Sigmoid colon (tissue), 7 donors: ENCODE results near the gene TXNRD3. TPM values are rescaled to one million over a fixed set of nuclear protein-coding genes. Genes with fewer than 3 reads are reported as not detected.

Source experiments
- DNase-seq: peaks from one replicate; pipeline ENCODE4 v3.0.0-alpha.2; 2019
- H3K27ac ChIP-seq, 4 donors: fragments of 200-600 bp; sonication (generic); one replicate each; pipeline ENCODE4 v1.5.1; 2016 to 2019; ENCODE audit warnings: mild to moderate bottlenecking in 1 of 4
- H3K27me3 ChIP-seq, 3 donors: fragments of 200-600 bp; sonication (generic); one replicate each; pipeline ENCODE4 v1.5.1; 2019; ENCODE audit warnings: mild to moderate bottlenecking in 1 of 3
- H3K36me3 ChIP-seq, 4 donors: fragments of 200-600 bp; sonication (generic); one replicate each; pipeline ENCODE4 v1.5.1; 2016 to 2019
- H3K4me1 ChIP-seq, 4 donors: fragments of 200-600 bp; sonication (generic); one replicate each; pipeline ENCODE4 v1.5.1; 2017 to 2019
- H3K4me3 ChIP-seq, 4 donors: fragments of 200-600 bp; sonication (generic); one replicate each; pipeline ENCODE4 v1.5.1; 2017 to 2019; ENCODE audit warnings: mild to moderate bottlenecking in 2 of 4, moderate library complexity in 1 of 4
- H3K9me3 ChIP-seq, 4 donors: fragments of 200-600 bp in 3 of 4; sonication (generic) in 3 of 4; one replicate each; pipeline versions ENCODE4 v1.5.1 to v1.6.1; 2013 to 2019
- CTCF ChIP-seq, 4 experiments: fragments of 450-650 bp in 3 of 4; fragments of 200-600 bp in 1 of 4; IDR thresholded peaks; one replicate each; pipeline ENCODE4 v1.5.1; 2016 to 2019; ENCODE audit warnings: antibody characterized with exemption in 4 of 4, mild to moderate bottlenecking in 3 of 4, moderate library complexity in 2 of 4
- EP300 ChIP-seq, 4 donors: sonication (generic); formaldehyde crosslinking; IDR thresholded peaks; one replicate each; pipeline ENCODE4 v1.6.1; 2017; ENCODE audit warnings: antibody characterized with exemption in 4 of 4
- POLR2A ChIP-seq, 2 donors: fragments of 450-650 bp; IDR thresholded peaks; one replicate each; pipeline ENCODE4 v1.6.1; 2016; ENCODE audit warnings: antibody characterized with exemption in 2 of 2, mild to moderate bottlenecking in 2 of 2, moderate library complexity in 2 of 2
- POLR2AphosphoS5 ChIP-seq, 4 donors: sonication (generic); formaldehyde crosslinking; IDR thresholded peaks; one replicate each; pipeline ENCODE4 v1.6.1; 2017; ENCODE audit warnings: antibody characterized with exemption in 4 of 4
- WGBS, 2 donors: extraction: QIAGEN DNeasy Blood & Tissue Kit; methylation state at CpG; one replicate each; pipeline ENCODE4 v1.1.7; 2013; 5-methylcytosine and 5-hydroxymethylcytosine counted together
- intact Hi-C: fragments of 100-400 bp; cut with DNase I; formaldehyde crosslinking; loops from one replicate; pipeline ENCODE4 v1.15.1; 2023
- polyA plus RNA-seq, 3 donors: library from polyadenylated mRNA; stranded (reverse); fragments of 200-250 nt; gene quantifications; one replicate each; pipeline ENCODE4 v1.2.3, GENCODE V29; 2013
- total RNA-seq, 4 donors: library from RNA; depleted of rRNA; stranded (reverse); fragments of >200 nt; gene quantifications; one replicate each; pipeline ENCODE4 v1.1.0, GENCODE V29; 2016
- donor health status: healthy with polysubstance abuse.
- donor health status: Bipolar disorder and iron deficiency.
- donor health status: healthy.

Gene TXNRD3
- total and polyA plus RNA-seq, 7 donors = 2.5 to 21.4 (median 13.2) TPM

- H3K4me1 ChIP-seq = no peaks in the 10 kb centered on the region
- H3K27me3 ChIP-seq = peaks cover 0 to 25% (median 5%) of the 10 kb centered on the region in 3 donors
- DNase-seq = no peak
- H3K4me3 ChIP-seq = no peak overlapping the region
- TF ChIP-seq POLR2A (IDR thresholded peaks at IDR 0.05) (no peak), POLR2AphosphoS5 (IDR thresholded peaks at IDR 0.05) (no peak), EP300 (IDR thresholded peaks at IDR 0.05) (no peak), CTCF (IDR thresholded peaks at IDR 0.05) (no peak)
- H3K36me3 ChIP-seq = no peaks in the 10 kb centered on the region
- 81% methylated on average over 6 of the region's 6 CpGs for WGBS, 2 donors
- no peak overlapping the region for H3K27ac ChIP-seq
- intact Hi-C loops = no loop called here
- peaks cover 0 to 2% (median 0%) of the 10 kb centered on the region in 4 donors for H3K9me3 ChIP-seq
Measured at GRCh38 chr3:126665221-126665936, 10.5 kb upstream of the TXNRD3 start.

GRCh38 chr3:126664591-126665214 is 9.8 kb upstream of the TXNRD3 start:
- no peak overlapping the region for H3K27ac ChIP-seq
- no peaks in the 10 kb centered on the region for H3K4me1 ChIP-seq
- no peaks in the 10 kb centered on the region for H3K36me3 ChIP-seq
- DNase-seq = no peak
- H3K4me3 ChIP-seq = no peak overlapping the region
- no peak for TF ChIP-seq EP300 (IDR thresholded peaks at IDR 0.05)
- no peak for TF ChIP-seq CTCF (IDR thresholded peaks at IDR 0.05)
- no peak for TF ChIP-seq POLR2AphosphoS5 (IDR thresholded peaks at IDR 0.05)
- no peak for TF ChIP-seq POLR2A (IDR thresholded peaks at IDR 0.05)
- H3K27me3 ChIP-seq = peaks cover 0 to 32% (median 8%) of the 10 kb centered on the region in 3 donors
- H3K9me3 ChIP-seq = peaks cover 0 to 2% (median 0%) of the 10 kb centered on the region in 4 donors
- 22 to 56% methylated on average over 5 of the region's 5 CpGs for WGBS, 2 donors
- intact Hi-C loops = no loop called here

- intact Hi-C loops = no loop called here
- H3K36me3 ChIP-seq = no peaks in the 10 kb centered on the region
- H3K27ac ChIP-seq = no peak overlapping the region
- H3K9me3 ChIP-seq = peaks cover 0 to 2% (median 0%) of the 10 kb centered on the region in 4 donors
- no peak overlapping the region for H3K4me3 ChIP-seq
- peaks cover 0 to 39% (median 8%) of the 10 kb centered on the region in 3 donors for H3K27me3 ChIP-seq
- no peaks in the 10 kb centered on the region for H3K4me1 ChIP-seq
- WGBS, 2 donors = 91 to 94% methylated on average over 8 of the region's 8 CpGs
- TF ChIP-seq EP300 (IDR thresholded peaks at IDR 0.05) (no peak), POLR2A (IDR thresholded peaks at IDR 0.05) (no peak), CTCF (IDR thresholded peaks at IDR 0.05) (no peak), POLR2AphosphoS5 (IDR thresholded peaks at IDR 0.05) (no peak)
- DNase-seq = peak; percentile 24
Measured at GRCh38 chr3:126663750-126664149, 8.8 kb upstream of the TXNRD3 start.

- Histone ChIP-seq H3K36me3 (no peaks in the 10 kb centered on the region), H3K4me3 (no peak overlapping the region), H3K27me3 (peaks cover 0 to 43% (median 8%) of the 10 kb centered on the region in 3 donors), H3K9me3 (peaks cover 0 to 2% (median 0%) of the 10 kb centered on the region in 4 donors), H3K4me1 (no peaks in the 10 kb centered on the region), H3K27ac (no peak overlapping the region)
- intact Hi-C loops = no loop called here
- no peak for DNase-seq
- TF ChIP-seq EP300 (IDR thresholded peaks at IDR 0.05) (no peak), POLR2A (IDR thresholded peaks at IDR 0.05) (no peak), POLR2AphosphoS5 (IDR thresholded peaks at IDR 0.05) (no peak), CTCF (IDR thresholded peaks at IDR 0.05) (no peak)
- WGBS, 2 donors = 75 to 81% methylated on average over 4 of the region's 4 CpGs
Measured at GRCh38 chr3:126663257-126663656, 8.3 kb upstream of the TXNRD3 start.
